ENCODE results near the gene PAQR9. TPM values are rescaled to one million over a fixed set of nuclear protein-coding genes. Genes with fewer than 3 reads are reported as not detected.
A peak's percentile ranks its signal among the peaks of the same experiment; 100 is the strongest.

The PAQR9 gene
- total and polyA plus RNA-seq, 2 donors (not counting 1 experiment from before 2014, with no cell fraction given) = not detected

- Histone ChIP-seq H3K4me3 (replicated peaks in 1 of 4; ENCODE audit: control extremely low read depth in 1 of 4, insufficient read depth in 1 of 4, low read depth in 3 of 4, low read length in 4 of 4) (peak overlapping the region; percentile 83 to 97 (median 90)), H3K9ac (ENCODE audit: insufficient read depth, low read length) (no peak overlapping the region), H3K9me3 (ENCODE audit: control insufficient read depth, insufficient read depth, low read depth, low read length) (no peaks in the 10 kb centered on the region), H3K27me3 (ENCODE audit: control insufficient read depth, insufficient read depth, low read length) (no peaks in the 10 kb centered on the region), H3K27ac (ENCODE audit: insufficient read depth, low read length) (peak overlapping the region; percentile 95), H3K4me1 (ENCODE audit: control insufficient read depth, extremely low read depth, insufficient read depth, low read length) (peaks cover 4% of the 10 kb centered on the region), H3K79me2 (ENCODE audit: control insufficient read depth, insufficient read depth, low read length) (peaks cover 34% of the 10 kb centered on the region), H2AFZ (ENCODE audit: low read length) (no peak overlapping the region), H3K4me2 (ENCODE audit: extremely low read depth, insufficient read depth, low read length) (peak overlapping the region; percentile 99), H3K36me3 (ENCODE audit: control insufficient read depth, insufficient read depth, low read length) (no peaks in the 10 kb centered on the region), H4K20me1 (ENCODE audit: control insufficient read depth, extremely low read depth, insufficient read depth, low read length) (no peaks in the 10 kb centered on the region)
- DNase-seq (ENCODE audit: low read depth in 2 of 2) = peak in 1 of 2 donors; percentile 65
- TF ChIP-seq EZH2 (IDR thresholded peaks at IDR 0.05; ENCODE audit: low read length, missing control alignments) (no peak), CTCF (conservative IDR thresholded peaks at IDR 0.05 in 1 of 2, IDR thresholded peaks at IDR 0.05 in 1 of 2; ENCODE audit: low read depth in 1 of 2, low read length in 2 of 2) (no peak)
These were observed 36.4 kb upstream of the PAQR9 start for GRCh38 chr3:142999881-143000280.

- H3K4me2 ChIP-seq (ENCODE audit: extremely low read depth, insufficient read depth, low read length) = no peak overlapping the region
- peak; percentile 59 to 65 for DNase-seq (ENCODE audit: low read depth in 2 of 2)
- H3K79me2 ChIP-seq (ENCODE audit: control insufficient read depth, insufficient read depth, low read length) = peaks cover 20% of the 10 kb centered on the region
- H3K27me3 ChIP-seq (ENCODE audit: control insufficient read depth, insufficient read depth, low read length) = no peaks in the 10 kb centered on the region
- H2AFZ ChIP-seq (ENCODE audit: low read length) = no peak overlapping the region
- peaks cover 4% of the 10 kb centered on the region for H3K4me1 ChIP-seq (ENCODE audit: control insufficient read depth, extremely low read depth, insufficient read depth, low read length)
- no peak overlapping the region for H3K4me3 ChIP-seq (replicated peaks in 1 of 4; ENCODE audit: control extremely low read depth in 1 of 4, insufficient read depth in 1 of 4, low read depth in 3 of 4, low read length in 4 of 4)
- H3K27ac ChIP-seq (ENCODE audit: insufficient read depth, low read length) = no peak overlapping the region
- no peaks in the 10 kb centered on the region for H3K36me3 ChIP-seq (ENCODE audit: control insufficient read depth, insufficient read depth, low read length)
- H3K9ac ChIP-seq (ENCODE audit: insufficient read depth, low read length) = no peak overlapping the region
- no peaks in the 10 kb centered on the region for H3K9me3 ChIP-seq (ENCODE audit: control insufficient read depth, insufficient read depth, low read depth, low read length)
- H4K20me1 ChIP-seq (ENCODE audit: control insufficient read depth, extremely low read depth, insufficient read depth, low read length) = no peaks in the 10 kb centered on the region
- TF ChIP-seq EZH2 (IDR thresholded peaks at IDR 0.05; ENCODE audit: low read length, missing control alignments) (no peak), CTCF (conservative IDR thresholded peaks at IDR 0.05 in 1 of 2, IDR thresholded peaks at IDR 0.05 in 1 of 2; ENCODE audit: low read depth in 1 of 2, low read length in 2 of 2) (no peak)
These were observed 35.0 kb upstream of the PAQR9 start for GRCh38 chr3:142998439-142998838.

- peak in 1 of 2 donors; percentile 36 for DNase-seq (ENCODE audit: low read depth in 2 of 2)
- H3K27me3 ChIP-seq (ENCODE audit: control insufficient read depth, insufficient read depth, low read length) = no peaks in the 10 kb centered on the region
- H3K79me2 ChIP-seq (ENCODE audit: control insufficient read depth, insufficient read depth, low read length) = peaks cover 9% of the 10 kb centered on the region
- H3K36me3 ChIP-seq (ENCODE audit: control insufficient read depth, insufficient read depth, low read length) = no peaks in the 10 kb centered on the region
- no peak for TF ChIP-seq EZH2 (IDR thresholded peaks at IDR 0.05; ENCODE audit: low read length, missing control alignments)
- no peak for TF ChIP-seq CTCF (conservative IDR thresholded peaks at IDR 0.05 in 1 of 2, IDR thresholded peaks at IDR 0.05 in 1 of 2; ENCODE audit: low read depth in 1 of 2, low read length in 2 of 2)
- no peak overlapping the region for H3K4me3 ChIP-seq (replicated peaks in 1 of 4; ENCODE audit: control extremely low read depth in 1 of 4, insufficient read depth in 1 of 4, low read depth in 3 of 4, low read length in 4 of 4)
- H3K27ac ChIP-seq (ENCODE audit: insufficient read depth, low read length) = no peak overlapping the region
- H3K9ac ChIP-seq (ENCODE audit: insufficient read depth, low read length) = no peak overlapping the region
- no peaks in the 10 kb centered on the region for H3K9me3 ChIP-seq (ENCODE audit: control insufficient read depth, insufficient read depth, low read depth, low read length)
- no peak overlapping the region for H2AFZ ChIP-seq (ENCODE audit: low read length)
- H3K4me2 ChIP-seq (ENCODE audit: extremely low read depth, insufficient read depth, low read length) = no peak overlapping the region
- H4K20me1 ChIP-seq (ENCODE audit: control insufficient read depth, extremely low read depth, insufficient read depth, low read length) = no peaks in the 10 kb centered on the region
- peaks cover 2% of the 10 kb centered on the region for H3K4me1 ChIP-seq (ENCODE audit: control insufficient read depth, extremely low read depth, insufficient read depth, low read length)
These were observed 33.9 kb upstream of the PAQR9 start for GRCh38 chr3:142997330-142997729.
